Activated CD4-positive, alpha-beta T cell treated with anti-CD3 and anti-CD28 coated beads, Interleukin-10, Interleukin-2, amounts not matched to agents 100 ng/mL and 50 ng/mL, durations not matched to agents 16 hours and 8 hours (primary cell): ENCODE data around the gene EIF4G3.
"Not testable (repeated sequence)": the region's sequence is repeated elsewhere in the genome, so short reads cannot be mapped to it uniquely, and the experiment has no call there.

ENCODE experiments used
- DNase-seq: peaks from one replicate; pipeline ENCODE4 v3.0.0-alpha.2; 2020

The EIF4G3 gene

GRCh38 chr1:21152423-21153100, 24.1 kb downstream of the EIF4G3 start:
- DNase-seq = no peak

DNA sequence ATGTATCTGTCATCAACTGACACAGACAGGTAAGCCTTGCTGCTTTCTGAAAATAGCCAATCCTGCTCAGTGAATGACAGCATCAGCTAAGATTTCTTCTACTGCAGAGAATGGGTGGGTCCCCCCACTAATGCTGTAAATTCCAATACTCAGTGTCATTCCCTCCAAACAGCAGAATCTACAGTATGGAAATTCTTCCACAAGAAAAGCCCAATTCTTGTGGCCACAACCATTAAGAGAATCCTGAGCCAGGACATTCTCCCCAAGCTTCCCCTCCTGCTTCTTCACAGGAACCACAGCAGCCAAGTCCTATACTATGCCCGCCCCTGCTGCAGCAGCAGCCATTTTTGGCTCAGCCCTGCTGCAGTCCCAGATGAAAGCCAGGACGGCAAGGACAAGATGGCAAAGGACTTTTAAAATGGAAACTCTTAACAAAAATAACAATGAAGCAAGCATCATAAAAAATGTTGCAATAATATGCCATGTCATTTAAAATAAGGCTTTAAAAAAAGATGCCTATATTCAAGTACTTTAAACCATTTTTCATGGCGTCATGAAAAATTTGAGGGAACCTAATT, 26.8 kb downstream of the EIF4G3 start:
- no peak for DNase-seq

GRCh38 chr1:21149430-21149854, 27.3 kb downstream of the EIF4G3 start:
- no peak for DNase-seq

DNA sequence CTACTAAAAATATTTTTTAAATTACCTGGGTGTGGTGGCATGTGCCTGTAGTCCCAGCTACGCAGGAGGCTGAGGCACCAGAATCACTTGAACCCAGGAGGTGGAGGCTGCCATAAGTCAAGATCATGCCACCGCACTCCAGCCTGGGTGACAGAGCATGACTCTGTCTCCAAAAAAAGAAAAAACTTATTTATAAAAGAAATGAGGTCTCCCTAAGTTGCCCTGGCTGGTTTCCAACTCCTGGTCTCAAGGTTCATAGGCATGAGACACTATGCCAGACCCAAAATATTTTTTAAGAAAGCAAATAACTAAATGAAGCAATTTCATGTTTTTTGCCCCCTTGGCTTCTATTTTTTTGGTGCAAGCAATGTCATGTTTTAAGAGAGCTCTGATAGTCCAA, 32.9 kb downstream of the EIF4G3 start:
- no peak for DNase-seq

- no peak for DNase-seq
Observed at GRCh38 chr1:21143138-21143537, 33.6 kb downstream of the EIF4G3 start.

- no peak for DNase-seq
Observed at GRCh38 chr1:21141030-21141429, 35.7 kb downstream of the EIF4G3 start.

DNA sequence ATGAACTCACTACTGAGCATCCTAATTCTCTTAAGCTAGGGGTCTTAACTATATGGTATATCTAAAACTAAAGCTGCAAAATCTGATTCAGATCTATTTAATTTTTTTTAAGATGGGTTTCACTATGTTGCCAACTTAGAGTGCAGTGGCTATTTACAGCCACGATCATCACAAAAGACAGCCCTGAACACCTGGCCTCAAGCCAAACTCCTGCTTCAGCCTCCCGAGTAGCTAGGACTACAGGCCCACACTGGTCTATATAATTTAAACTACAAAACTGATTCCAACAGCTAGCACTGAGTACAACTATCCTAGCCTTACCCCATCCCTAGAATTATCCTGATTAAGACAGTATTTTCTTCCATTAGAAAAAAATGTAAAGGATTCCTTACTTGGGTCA, 37.1 kb downstream of the EIF4G3 start:
- no peak for DNase-seq

GRCh38 chr1:21136344-21136743, 40.4 kb downstream of the EIF4G3 start:
- not testable (repeated sequence) for DNase-seq

DNA sequence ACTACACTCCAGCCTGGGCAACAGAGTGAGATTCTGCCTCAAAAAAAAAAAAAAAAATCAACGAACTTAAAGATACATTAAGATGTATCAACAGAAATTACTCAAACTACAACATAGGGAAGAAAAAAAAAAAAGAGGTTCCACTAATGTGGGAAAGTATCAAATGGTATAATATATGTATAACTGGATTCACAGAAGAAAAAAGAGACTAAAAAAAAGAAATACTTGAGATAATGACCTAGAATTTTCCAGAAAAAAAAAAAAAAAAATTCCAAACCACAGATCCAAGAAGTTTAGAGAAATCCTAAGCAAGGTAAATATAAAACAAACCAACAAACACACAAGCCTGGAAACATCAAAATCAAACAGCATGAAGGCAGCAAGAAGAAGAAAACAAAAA, 45.5 kb downstream of the EIF4G3 start:
- no peak for DNase-seq

DNA sequence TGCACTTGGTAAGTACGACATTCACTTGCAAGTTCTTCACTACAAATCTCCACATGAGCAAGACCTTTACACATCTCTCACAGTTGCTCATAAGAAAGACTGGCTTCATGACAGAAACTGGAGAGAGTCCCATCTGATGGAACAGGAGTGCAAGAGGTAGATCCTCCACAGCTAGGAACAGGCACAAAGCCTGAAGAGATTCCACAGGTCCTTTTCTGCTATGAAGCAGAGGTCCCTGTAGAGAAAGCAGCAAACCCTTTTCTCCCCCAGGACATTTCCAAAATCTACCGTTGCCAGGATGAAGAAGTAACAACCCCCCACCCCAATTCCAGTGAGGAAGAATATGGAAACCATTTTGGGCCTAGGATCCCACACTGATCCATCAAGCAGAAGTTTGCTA, 47.3 kb downstream of the EIF4G3 start:
- no peak for DNase-seq

DNA sequence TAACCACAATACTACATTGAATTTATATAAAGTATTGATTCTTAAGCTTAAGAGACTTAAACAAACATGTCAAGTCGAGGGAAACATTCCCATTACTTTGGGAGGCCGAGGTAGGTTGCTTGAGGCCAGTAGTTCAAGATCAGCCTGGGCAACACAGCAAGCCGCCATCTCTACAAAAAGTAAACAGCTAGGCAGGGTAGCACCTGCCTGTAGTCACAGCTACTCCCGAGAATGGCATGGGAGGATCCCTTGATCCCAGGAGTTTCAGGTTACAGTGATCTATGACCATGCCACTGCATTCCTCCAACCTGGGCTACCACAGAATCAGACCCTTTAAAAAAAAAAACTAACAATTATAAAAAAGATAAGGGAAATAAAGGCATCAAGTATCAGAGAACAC, 50.4 kb downstream of the EIF4G3 start:
- DNase-seq = no peak

GRCh38 chr1:21124846-21125245, 51.9 kb downstream of the EIF4G3 start:
- DNase-seq = no peak

DNA sequence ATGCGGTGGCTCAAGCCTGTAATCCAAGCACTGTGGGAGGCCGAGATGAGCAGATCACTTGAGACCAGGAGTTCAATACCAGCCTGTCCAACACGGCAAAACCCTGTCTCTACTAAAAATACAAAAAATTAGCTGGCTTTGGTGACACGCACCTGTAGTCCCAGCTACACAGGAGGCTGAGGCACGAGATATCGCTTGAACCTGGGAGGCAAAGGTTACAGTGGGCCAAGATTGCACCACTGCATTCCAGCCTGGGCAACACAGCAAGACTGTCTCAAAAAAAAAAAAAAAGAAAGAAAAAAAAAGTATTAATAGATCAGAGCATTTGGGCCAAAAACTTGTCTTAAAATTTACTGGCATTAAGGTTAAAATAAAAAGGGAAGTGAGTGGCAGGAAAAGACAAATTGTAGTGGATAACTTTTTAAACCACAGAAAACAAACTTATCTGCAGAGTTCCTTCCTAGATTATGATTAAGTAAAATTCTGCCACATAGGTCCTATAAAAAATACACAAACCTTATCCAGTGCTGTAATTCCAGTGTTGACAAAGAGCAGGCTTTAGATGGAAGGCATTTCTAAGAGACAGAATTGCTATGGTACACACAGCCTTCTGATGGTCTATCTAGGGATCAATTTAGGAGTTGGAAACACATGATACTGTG, 53.3 kb downstream of the EIF4G3 start:
- no peak for DNase-seq

GRCh38 chr1:21121764-21122471, 54.8 kb downstream of the EIF4G3 start:
- no peak for DNase-seq

- no peak for DNase-seq
Observed at GRCh38 chr1:21118167-21118566, 58.5 kb downstream of the EIF4G3 start.

DNA sequence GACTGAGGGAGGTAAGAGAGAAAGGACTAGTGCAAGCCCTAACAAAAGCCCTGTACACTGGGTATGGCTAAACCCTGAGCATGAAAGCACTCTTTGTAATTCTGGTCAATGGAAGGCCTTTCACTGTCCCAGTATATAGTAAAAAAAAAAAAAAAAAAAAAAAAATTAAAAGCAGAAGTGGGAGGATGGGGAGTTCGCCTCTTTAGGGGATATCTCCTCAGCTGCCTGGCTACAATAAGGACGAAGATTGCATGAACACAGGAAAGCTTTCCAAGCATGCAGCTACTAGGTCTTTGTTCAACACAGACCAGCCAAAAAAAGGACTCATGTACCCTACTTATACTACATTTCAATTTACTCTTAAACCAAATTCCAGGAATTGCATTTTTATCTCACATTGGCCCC, 59.1 kb downstream of the EIF4G3 start:
- no peak for DNase-seq

DNA sequence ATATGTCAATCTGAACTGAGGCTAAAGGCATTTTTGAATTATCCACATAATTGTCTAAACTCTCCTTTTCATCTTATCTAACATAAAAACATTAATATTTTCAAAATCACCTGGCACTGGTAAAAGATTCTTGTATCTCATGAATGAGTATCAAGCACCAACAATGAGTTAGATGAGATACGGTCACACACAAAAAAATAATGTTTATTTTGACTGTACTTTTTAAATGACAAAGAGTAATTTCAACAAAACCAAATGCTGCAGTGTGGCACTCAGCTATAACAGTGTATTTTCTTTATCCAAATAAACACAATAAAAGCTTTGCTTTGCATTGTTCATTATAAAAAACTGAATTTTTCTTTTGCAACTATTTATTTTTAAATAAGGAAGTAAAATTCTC, 59.5 kb downstream of the EIF4G3 start:
- no peak for DNase-seq

DNA sequence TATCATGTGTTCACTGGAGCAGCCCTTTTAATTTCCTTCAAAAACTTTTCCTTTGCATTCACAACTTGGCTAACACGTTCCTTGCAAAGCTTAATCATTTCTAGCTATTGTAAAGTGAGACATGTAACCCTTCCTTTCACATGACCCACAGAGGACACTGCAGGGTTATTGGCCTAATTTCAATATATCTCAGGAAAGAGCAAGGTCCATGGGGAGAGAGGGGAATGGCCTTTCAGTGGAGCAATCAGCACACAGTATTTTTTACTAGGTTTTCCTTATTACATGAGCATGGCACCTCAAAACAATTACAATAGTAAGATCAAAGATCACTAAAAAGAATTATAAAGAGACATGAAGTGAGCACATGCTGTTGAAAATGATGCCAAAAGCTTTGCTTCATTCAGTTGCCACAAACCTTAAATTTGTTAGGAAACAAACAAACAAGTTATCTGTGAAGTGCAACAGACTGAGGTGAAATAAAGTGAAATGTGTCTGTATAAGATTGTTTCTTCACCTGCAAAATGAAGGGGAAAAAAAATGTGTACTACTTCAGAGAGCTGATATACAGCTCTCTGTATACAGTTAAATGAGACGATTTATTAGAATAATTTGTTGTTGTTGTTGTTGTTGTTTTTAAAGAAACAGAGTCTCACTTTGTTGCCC, 61.5 kb downstream of the EIF4G3 start:
- DNase-seq = no peak

DNA sequence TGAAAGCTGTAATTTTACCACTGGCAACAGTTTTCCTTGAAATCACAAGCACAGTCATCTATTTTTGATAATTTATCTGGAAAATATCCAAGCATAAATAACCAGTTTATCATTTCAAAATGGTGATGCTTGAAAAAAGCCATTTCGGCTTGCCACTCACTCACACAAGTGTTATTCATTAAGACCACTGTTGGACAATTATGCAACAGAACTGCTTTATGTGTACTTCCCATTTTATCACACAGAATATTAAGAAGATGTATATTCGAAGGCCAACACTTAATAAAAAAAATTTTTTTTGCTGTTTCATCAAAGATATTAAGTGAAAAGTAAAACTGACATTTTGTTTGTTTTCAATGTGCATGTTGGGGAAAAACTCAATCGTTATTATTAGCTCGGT, 62.3 kb downstream of the EIF4G3 start:
- DNase-seq = no peak

DNA sequence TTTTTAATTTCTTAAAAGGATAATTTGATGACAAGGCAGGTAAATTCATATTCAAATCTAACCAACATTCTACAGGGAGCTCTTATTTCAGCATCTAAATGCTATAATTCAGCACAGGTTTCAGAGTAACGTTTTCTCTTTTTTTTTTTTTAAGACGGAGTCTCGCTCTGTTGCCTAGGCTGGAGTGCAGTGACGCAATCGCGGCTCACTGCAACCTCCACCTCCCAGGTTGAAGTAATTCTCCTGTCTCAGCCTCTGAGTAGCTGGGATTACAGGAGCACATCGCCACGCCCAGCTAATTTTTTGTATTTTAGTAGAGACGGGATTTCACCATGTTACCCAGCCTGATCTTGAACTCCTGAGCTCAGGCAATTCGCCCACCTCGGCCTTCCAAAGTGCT, 66.5 kb downstream of the EIF4G3 start:
- no peak for DNase-seq

- no peak for DNase-seq
Observed at GRCh38 chr1:21106709-21107108, 70.0 kb downstream of the EIF4G3 start.

GRCh38 chr1:21106238-21106637, 70.5 kb downstream of the EIF4G3 start:
- no peak for DNase-seq

DNA sequence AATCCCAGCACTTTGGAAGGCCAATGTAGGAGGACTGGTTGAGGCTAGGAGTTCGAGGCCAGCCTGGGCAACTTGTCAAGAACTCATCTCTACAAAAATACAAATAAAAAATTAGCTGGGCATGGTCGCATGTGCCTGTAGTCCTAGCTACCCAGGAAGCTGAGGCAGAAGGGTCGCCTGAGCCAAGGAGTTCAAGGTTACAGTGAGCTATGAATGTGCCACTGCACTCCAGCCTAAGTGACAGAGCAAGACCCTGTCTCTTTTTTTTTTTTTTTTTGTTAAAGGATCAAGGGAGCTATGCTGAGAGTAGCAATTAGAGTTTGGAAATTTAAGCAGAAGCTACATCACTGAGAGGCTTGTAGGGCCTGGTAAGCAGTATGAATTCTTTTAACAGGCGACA, 70.9 kb downstream of the EIF4G3 start:
- no peak for DNase-seq
